ENCODE data around the gene TK2.

TK2 gene

DNA sequence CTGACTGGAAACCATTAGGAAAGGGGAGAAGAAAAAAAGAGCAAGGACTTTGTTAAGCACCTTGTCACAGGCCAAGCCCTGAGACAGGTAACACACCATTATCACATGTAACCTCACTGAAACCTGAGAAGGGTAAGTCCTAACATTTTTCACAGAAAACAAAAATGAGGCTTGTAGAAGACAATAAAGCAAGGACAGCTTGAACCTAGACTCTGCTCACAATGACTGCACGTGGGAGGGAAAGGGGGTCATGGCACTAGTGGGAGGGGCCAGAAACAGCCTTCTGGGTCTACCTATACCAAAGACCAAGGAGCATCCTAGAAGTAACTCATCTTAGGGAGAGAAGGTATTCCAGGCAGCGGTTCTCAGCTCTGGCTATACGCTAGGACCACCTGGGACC, 7.5 kb downstream of the TK2 start:
- no peak overlapping the region for H3K27ac ChIP-seq
- H3K79me2 ChIP-seq: no peaks in the 10 kb centered on the region
- H3K4me1 ChIP-seq: no peaks in the 10 kb centered on the region
- TF ChIP-seq, protein P1, sequence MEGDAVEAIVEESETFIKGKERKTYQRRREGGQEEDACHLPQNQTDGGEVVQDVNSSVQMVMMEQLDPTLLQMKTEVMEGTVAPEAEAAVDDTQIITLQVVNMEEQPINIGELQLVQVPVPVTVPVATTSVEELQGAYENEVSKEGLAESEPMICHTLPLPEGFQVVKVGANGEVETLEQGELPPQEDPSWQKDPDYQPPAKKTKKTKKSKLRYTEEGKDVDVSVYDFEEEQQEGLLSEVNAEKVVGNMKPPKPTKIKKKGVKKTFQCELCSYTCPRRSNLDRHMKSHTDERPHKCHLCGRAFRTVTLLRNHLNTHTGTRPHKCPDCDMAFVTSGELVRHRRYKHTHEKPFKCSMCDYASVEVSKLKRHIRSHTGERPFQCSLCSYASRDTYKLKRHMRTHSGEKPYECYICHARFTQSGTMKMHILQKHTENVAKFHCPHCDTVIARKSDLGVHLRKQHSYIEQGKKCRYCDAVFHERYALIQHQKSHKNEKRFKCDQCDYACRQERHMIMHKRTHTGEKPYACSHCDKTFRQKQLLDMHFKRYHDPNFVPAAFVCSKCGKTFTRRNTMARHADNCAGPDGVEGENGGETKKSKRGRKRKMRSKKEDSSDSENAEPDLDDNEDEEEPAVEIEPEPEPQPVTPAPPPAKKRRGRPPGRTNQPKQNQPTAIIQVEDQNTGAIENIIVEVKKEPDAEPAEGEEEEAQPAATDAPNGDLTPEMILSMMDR (IDR thresholded peaks at IDR 0.05): no peak
- H3K4me3 ChIP-seq (ENCODE audit: low read depth, low read length): no peak overlapping the region
- H3K9me3 ChIP-seq (ENCODE audit: control insufficient read depth, low read length): no peaks in the 10 kb centered on the region
- H3K36me3 ChIP-seq (ENCODE audit: control insufficient read depth, insufficient read depth, low read length): no peaks in the 10 kb centered on the region
- no peaks in the 10 kb centered on the region for H3K27me3 ChIP-seq (ENCODE audit: control insufficient read depth, insufficient read depth, low read length)
- H3K9ac ChIP-seq: no peak overlapping the region
- no peak overlapping the region for H3K4me2 ChIP-seq (ENCODE audit: low read length)
- H2AFZ ChIP-seq: no peak overlapping the region

DNA sequence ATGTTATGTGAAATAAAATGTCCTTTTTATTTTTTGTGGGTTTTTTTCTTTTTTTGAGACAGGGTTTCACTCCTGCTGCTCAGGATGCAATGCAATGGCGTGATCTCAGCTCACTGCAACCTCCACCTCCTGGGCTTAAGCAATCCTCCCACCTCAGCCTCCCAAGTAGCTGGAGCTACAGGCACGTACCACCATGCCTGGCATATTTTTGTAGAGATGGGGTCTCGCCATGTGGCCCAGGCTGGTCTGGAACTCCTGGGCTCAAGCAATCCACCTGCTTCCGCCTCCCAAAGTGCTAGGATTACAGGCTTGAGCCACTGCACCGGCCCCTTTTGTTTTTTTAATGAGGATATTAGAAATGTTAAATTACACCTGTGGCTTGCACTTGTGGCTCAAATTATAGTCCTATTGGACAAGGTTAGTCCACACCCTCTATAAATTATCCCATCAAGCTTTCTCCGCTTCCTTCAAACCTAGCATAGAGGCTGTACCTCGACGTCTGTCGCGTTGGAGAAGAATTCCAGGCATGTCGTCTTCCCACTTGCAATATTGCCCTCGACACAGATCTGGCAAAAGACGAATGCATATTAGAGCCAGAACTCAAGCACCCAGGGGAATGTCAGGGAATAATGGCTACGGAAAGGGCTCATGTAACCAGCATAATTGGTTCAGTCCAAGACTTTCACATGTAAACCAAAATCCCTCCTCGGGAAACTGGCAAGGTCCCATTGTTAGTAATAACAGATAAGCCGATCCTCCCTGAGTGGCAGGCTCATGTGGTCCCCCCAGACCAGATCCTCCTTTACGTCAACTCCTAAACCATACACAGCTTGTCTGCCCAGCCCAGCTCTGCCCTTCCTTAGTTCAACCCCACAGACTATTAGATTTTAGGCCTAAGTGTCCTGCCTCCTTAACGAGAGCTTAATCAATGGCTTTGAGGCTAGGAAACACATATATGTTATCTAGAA, 8.2 kb downstream of the TK2 start:
- H3K27ac ChIP-seq: no peak overlapping the region
- no peak overlapping the region for H3K4me2 ChIP-seq (ENCODE audit: low read length)
- H3K27me3 ChIP-seq (ENCODE audit: control insufficient read depth, insufficient read depth, low read length): no peaks in the 10 kb centered on the region
- H3K79me2 ChIP-seq: no peaks in the 10 kb centered on the region
- TF ChIP-seq, protein P1 (IDR thresholded peaks at IDR 0.05): no peak
- no peak overlapping the region for H3K9ac ChIP-seq
- H3K9me3 ChIP-seq (ENCODE audit: control insufficient read depth, low read length): no peaks in the 10 kb centered on the region
- no peaks in the 10 kb centered on the region for H3K36me3 ChIP-seq (ENCODE audit: control insufficient read depth, insufficient read depth, low read length)
- no peak overlapping the region for H3K4me3 ChIP-seq (ENCODE audit: low read depth, low read length)
- H3K4me1 ChIP-seq: no peaks in the 10 kb centered on the region
- H2AFZ ChIP-seq: no peak overlapping the region

DNA sequence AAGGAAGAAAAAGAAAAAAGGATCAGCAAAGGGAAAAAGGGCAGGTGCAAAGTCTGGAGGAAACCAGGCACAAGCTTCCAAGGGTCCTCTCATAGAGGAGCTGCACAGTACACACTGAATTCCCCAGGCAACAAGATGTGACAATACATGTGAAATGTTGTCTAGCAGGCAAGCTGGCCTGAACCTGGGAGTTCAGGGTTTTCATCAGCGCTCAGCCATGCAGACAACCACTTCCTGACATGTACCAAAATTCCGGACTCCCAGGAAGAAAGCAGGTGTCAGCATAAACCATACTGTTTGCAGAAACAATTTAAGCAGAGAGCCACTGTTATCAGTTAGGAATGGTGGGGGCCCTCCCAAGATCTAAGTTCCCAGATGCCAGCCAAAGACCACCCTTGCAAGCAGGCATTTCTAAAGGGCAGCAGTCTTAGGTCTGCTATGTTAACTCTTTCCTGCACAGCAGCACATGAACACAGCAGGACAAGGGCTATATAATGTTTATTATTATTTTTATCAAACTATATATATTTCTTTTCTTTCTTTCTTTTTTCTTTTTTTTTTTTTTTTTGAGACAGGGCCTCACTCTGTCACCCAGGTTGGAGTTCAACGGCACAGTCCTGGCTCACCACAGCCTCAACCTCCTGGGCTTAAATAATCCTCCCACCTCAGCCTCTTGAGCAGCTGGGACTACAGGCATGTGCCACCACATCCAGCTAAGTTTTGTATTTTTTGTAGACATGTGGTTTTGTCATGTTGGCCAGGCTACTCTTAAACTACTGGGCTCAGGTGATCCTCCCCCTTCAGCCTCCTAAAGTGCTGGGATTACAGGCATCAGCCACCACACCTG, 10.1 kb downstream of the TK2 start:
- Histone ChIP-seq H3K36me3 (ENCODE audit: control insufficient read depth, insufficient read depth, low read length) (no peaks in the 10 kb centered on the region), H3K9ac (no peak overlapping the region), H3K4me1 (no peaks in the 10 kb centered on the region), H3K79me2 (no peaks in the 10 kb centered on the region), H3K4me3 (ENCODE audit: low read depth, low read length) (no peak overlapping the region), H3K9me3 (ENCODE audit: control insufficient read depth, low read length) (no peaks in the 10 kb centered on the region), H3K4me2 (ENCODE audit: low read length) (peak overlapping the region; percentile 26), H3K27me3 (ENCODE audit: control insufficient read depth, insufficient read depth, low read length) (no peaks in the 10 kb centered on the region), H2AFZ (no peak overlapping the region), H3K27ac (no peak overlapping the region)
- TF ChIP-seq, protein P1 (IDR thresholded peaks at IDR 0.05): no peak

- H3K79me2 ChIP-seq: no peaks in the 10 kb centered on the region
Observed at GRCh38 chr16:66538910-66539309, 11.0 kb downstream of the TK2 start.

More at GRCh38 chr16:66538910-66539309, 11.0 kb downstream of the TK2 start:
- TF ChIP-seq, protein P1 (IDR thresholded peaks at IDR 0.05): no peak
- Histone ChIP-seq H3K9me3 (ENCODE audit: control insufficient read depth, low read length) (no peaks in the 10 kb centered on the region), H3K4me3 (ENCODE audit: low read depth, low read length) (no peak overlapping the region), H3K4me1 (no peaks in the 10 kb centered on the region), H2AFZ (no peak overlapping the region), H3K9ac (no peak overlapping the region), H3K27me3 (ENCODE audit: control insufficient read depth, insufficient read depth, low read length) (no peaks in the 10 kb centered on the region), H3K27ac (no peak overlapping the region), H3K36me3 (ENCODE audit: control insufficient read depth, insufficient read depth, low read length) (no peaks in the 10 kb centered on the region), H3K4me2 (ENCODE audit: low read length) (no peak overlapping the region)
